AG09309 (cell line): ENCODE data around the gene PDIA4.
"Not testable (repeated sequence)": the region's sequence is repeated elsewhere in the genome, so short reads cannot be mapped to it uniquely, and the experiment has no call there.

Experiments
- DNase-seq: peaks from one replicate; pipeline ENCODE4 v3.0.0-alpha.2; 2010; ENCODE audit warnings: low read depth
- H3K4me3 ChIP-seq: 2 replicates; pipeline ENCODE4 v1.5.1; 2011; ENCODE audit warnings: mild to moderate bottlenecking, low read depth, low read length, moderate library complexity; ENCODE audit not compliant: control insufficient read depth
- CTCF ChIP-seq: IDR thresholded peaks from 2 replicates; pipeline ENCODE4 v1.5.1; 2011; ENCODE audit warnings: mild to moderate bottlenecking, low read depth, low read length, inconsistent platforms; ENCODE audit not compliant: insufficient read depth, control insufficient read depth; ENCODE audit errors: missing control alignments

The PDIA4 gene

GRCh38 chr7:149036676-149037075, 8.4 kb upstream of the PDIA4 start:
- no peak for TF ChIP-seq CTCF
- H3K4me3 ChIP-seq = no peak overlapping the region
- DNase-seq = no peak

GRCh38 chr7:149031353-149031910, 3.1 kb upstream of the PDIA4 start:
- no peak for DNase-seq
- TF ChIP-seq CTCF = no peak
- no peak overlapping the region for H3K4me3 ChIP-seq

GRCh38 chr7:149030439-149030838, 2.1 kb upstream of the PDIA4 start:
- not testable (repeated sequence) for DNase-seq, H3K4me3 ChIP-seq

GRCh38 chr7:149027611-149028345, 527 bp downstream of the PDIA4 start:
- no peak for TF ChIP-seq CTCF
- peak overlapping the region; percentile 96 for H3K4me3 ChIP-seq
- DNase-seq = no peak

- no peak for TF ChIP-seq CTCF
- no peak for DNase-seq
- H3K4me3 ChIP-seq = peak overlapping the region; percentile 96
Observed at GRCh38 chr7:149027055-149027454, 1.2 kb downstream of the PDIA4 start.

GRCh38 chr7:149023662-149024061, 4.6 kb downstream of the PDIA4 start:
- no peak for DNase-seq
- H3K4me3 ChIP-seq = no peak overlapping the region
- TF ChIP-seq CTCF = no peak

GRCh38 chr7:149022756-149023360, 5.4 kb downstream of the PDIA4 start:
- DNase-seq = no peak
- no peak overlapping the region for H3K4me3 ChIP-seq
- no peak for TF ChIP-seq CTCF
